GM21528 (cell line): ENCODE measurements around the gene PGA5.

Experiments
- ATAC-seq: cut with Tn5 transposase; IDR thresholded peaks from one replicate; pipeline ENCODE4 v1.9.1; 2021; ENCODE audit warnings: mild to moderate bottlenecking, moderate library complexity; ENCODE audit not compliant: unreplicated experiment, low FRiP score

PGA5 gene

GRCh38 chr11:61264795-61265194 lies 23.8 kb downstream of the PGA5 start:
- no peak for ATAC-seq

GRCh38 chr11:61265357-61265756 lies 24.4 kb downstream of the PGA5 start:
- no peak for ATAC-seq

GRCh38 chr11:61266602-61267001 lies 25.6 kb downstream of the PGA5 start:
- ATAC-seq, result no peak

GRCh38 chr11:61267437-61267841 lies 26.5 kb downstream of the PGA5 start:
- no peak for ATAC-seq

GRCh38 chr11:61268588-61269250 lies 27.7 kb downstream of the PGA5 start:
- ATAC-seq, result no peak

- ATAC-seq, result no peak
Observed at GRCh38 chr11:61270354-61271076, 29.5 kb downstream of the PGA5 start.

DNA sequence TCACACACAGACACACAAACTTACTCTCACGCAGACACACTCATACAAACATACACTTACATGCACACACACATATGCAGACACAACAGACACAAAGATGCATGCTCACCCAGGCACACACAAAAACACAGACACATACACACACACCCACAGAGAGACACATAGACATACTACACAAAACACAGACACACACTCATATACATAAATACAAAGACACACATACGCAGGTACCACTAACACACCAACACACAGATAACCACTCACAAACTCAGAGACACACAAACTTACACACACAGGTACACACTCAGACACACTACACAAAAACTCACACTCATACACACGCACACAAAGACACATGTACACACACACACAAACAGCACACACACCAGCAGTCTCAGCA lies 31.8 kb downstream of the PGA5 start:
- ATAC-seq, result no peak

DNA sequence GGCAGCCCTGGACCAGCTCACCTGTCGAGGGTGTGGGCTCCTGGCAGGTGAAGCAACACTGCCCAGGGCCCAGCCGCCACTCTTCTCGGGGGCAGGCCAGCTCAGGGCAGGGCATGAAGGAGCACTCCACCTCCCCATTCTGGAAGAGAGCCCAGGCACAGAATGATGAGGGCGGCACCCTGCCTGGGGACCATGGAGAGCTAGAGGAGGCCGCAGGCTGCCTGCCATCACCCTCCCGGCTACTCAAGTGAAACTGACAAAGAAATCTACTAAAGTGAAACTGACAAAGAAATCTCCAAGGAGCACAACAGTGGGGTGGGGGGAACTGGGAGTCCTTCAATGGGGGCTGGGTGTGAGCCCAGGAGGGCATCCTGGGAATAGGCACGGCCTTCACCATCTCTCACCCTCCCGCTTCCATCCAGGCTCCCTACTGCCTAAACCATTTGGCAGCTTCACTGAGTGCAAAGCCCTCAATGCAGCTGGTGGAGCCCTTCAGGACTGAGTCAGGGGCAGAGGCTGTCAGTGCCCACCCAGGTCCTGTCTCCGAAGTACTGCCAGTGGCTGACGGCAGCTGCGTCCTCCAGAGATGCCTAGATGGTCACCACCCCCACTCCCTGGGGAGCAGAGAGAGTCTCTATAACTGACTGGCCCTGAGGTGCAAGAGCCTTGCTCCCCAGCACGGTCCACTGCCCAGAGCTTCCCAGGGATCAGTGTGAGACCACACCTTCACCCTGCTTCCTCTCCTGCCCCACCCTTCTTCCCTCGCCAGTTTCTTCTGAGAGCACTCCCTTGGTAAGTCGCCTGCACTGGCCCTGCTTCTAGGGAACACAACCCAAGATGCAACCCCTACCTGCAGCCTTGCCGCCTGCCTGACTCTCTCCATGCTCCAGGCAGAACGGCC lies 32.5 kb downstream of the PGA5 start:
- no peak for ATAC-seq

- ATAC-seq, result no peak
Observed at GRCh38 chr11:61274084-61274483, 33.1 kb downstream of the PGA5 start.

- no peak for ATAC-seq
Observed at GRCh38 chr11:61275191-61275590, 34.2 kb downstream of the PGA5 start.

DNA sequence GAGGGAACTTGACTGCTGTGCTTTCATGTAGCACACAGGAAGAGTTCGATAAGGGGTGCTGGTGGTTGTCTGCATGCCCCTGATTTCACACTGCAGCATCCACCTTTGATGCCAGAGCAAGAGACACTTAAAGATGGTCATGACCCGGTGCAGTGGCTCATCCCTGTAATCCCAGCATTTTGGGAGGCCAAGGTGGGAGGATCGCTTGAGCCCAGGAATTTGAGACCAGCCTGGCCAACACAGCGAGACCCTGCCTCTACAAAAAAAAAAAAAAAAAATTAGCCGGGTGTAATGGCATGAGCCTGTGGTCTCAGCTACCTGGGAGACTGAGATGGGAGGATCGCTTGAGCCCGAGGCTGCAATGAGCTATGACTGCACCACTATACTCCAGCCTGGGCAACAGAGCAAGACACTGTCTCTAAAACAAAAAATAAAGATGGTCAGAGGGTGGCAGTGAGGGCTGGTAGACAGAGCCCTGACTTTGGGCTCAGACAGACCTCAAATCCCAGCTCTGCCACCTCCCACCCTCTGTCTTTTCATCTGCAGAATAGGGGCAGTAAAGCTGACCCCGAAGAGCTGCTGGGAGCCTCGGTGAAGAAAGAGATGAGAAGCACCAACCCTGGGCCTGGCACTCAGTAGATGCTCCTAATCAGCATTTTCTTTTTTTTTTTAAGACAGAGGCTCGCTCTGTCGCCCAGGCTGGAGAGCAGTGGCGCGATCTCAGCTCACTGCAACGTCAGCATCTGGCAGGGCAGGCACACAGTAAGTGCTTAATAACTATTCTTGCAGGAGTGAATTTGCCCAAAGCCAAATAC lies 36.4 kb downstream of the PGA5 start:
- ATAC-seq, result no peak

DNA sequence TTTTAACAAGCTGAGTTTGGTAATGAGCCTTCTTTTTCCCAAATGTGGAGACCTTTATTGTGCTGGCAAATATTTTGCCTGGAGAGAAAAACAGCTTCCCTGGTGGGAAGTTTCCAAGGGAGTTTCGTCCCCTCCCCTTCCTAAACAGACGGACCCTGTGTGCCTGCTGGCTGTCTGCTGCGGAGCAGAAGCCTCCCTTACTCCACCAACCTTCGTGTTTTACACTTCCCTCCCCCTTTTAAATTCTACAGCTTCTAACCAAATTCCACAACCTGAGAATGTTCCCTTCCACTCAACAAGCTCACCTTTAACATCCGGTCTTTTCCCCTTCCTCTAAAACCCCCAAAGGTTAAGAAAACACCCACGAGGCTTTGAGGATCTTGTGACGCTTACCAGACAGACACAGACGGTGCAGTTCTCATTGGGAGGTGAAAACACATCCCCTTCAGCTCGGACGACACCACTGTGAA lies 37.1 kb downstream of the PGA5 start:
- no peak for ATAC-seq

DNA sequence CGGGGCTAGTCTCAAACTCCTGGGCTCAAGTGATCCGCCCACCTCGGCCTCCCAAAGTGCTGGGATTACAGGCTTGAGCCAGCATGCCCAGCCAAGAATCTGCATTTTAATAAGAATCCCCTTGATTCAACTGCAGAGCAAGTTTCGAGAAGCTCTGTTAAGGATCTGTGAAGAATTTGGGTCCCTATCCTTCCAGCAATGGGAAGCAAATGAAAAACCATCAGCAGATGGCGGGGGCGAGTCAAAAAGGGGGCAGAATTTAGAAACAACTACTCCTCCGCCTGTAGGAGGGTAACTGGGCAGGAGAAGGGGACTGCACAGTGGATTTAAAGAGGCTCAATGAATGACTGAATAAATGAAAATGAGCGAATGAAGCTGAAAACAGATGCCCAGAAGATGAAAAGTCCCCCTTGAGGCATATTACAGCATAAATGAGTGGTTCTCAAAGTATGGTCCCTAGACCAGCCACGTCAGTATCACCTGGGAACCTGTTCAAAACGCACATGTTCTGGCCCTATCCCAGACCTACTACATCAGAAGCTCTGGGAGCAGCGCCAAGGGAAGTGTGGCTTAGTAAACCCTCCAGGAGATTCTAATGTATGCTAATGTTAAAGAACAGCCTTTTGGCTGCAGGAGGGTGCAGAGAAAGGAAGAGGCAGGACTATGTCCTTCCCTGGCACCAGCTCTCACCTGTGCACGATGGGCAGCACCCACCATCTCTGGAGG lies 39.1 kb downstream of the PGA5 start:
- no peak for ATAC-seq

GRCh38 chr11:61280883-61281580 lies 40.1 kb downstream of the PGA5 start:
- ATAC-seq, result no peak

DNA sequence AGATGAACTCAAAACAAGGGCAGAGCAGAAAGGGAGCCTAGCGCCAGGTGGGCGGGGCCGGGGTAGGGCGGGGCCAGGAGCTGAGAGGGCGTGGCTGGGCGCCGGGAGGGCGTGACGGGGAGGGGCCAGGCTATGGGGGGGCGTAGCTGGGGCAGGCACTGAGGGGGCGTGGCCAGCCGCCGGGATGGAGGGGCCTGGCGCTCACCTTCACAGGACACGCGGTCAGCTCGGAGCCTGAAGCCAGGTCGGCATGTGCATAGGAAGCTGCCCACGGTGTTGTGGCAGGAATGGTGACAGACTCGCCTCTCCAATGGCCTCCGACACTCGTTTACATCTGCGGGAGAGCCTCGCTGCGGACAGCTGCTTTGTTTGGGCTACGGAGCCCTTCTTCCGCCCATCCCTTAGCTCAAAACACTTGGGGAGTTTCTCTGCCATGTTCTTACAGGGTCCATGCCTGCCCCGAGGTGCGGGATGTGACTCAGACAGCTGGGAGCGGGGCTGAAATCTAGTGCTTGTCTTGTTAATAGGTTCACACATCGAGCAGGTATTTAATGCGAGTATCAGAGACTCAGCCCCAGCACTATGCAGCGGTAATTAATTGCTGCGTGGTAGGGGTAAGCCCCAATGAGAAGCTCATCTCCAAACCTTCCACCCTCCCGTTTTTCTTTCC lies 40.7 kb downstream of the PGA5 start:
- no peak for ATAC-seq

GRCh38 chr11:61283613-61284012 lies 42.6 kb downstream of the PGA5 start:
- ATAC-seq, result no peak

DNA sequence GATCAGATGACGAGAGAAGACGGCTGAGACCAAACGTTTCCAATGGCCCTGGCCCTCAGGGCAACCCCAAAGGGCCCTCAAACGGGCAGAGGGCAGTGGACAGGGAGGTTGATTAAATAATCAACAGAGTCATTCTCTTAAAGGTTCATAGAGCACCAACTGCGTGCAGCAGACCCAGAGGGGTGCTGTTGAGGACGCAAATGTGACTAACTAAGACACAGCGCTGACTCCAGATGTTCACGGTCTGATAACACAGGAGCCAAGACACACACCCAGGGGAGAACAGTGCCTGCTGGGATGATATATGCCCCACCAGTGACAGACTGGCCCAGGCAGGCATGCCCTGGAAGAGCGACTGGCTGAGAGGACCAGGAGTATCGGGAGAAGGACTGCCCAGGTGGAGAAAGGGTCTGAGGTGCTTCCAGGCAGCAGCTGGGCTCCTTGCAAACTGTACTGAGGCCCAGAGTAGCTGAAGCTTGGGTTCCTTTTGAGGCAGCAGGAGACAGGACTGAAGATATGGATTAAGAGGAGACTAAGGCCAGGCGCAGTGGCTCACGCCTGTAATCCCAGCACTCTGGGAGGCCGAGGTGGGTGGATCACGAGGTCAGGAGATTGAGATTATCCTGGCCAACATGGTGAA lies 46.5 kb downstream of the PGA5 start:
- ATAC-seq, result no peak
